HUES64 (cell line): ENCODE data around the gene FBXO46.

ENCODE experiments used
- H3K27ac ChIP-seq: 2 replicates; pipeline ENCODE4 v1.7.0; 2013; ENCODE audit warnings: low read depth, low read length, inconsistent platforms
- H3K27me3 ChIP-seq: 2 replicates; pipeline ENCODE4 v1.6.1; 2013; ENCODE audit warnings: mild to moderate bottlenecking, low read length; ENCODE audit not compliant: insufficient read depth
- H3K36me3 ChIP-seq: 2 replicates; pipeline ENCODE4 v1.6.1; 2013; ENCODE audit warnings: mild to moderate bottlenecking, low read length; ENCODE audit not compliant: insufficient read depth
- H3K4me1 ChIP-seq: 2 replicates; pipeline ENCODE4 v1.6.1; 2013; ENCODE audit warnings: mild to moderate bottlenecking, low read length, moderate library complexity; ENCODE audit not compliant: insufficient read depth
- H3K4me3 ChIP-seq: 2 replicates; pipeline ENCODE4 v1.5.1; 2013; ENCODE audit warnings: mild to moderate bottlenecking, low read length, moderate library complexity
- H3K9ac ChIP-seq: 2 replicates; pipeline ENCODE4 v1.6.1; 2013; ENCODE audit warnings: mild to moderate bottlenecking, low read depth, low read length
- H3K9me3 ChIP-seq: 2 replicates; pipeline ENCODE4 v1.6.1; 2013; ENCODE audit warnings: low read depth, low read length; ENCODE audit not compliant: insufficient read depth
- WGBS: fragments of 150-250, 120-280 bp; methylation state at CpG from one replicate; pipeline ENCODE4 v1.1.7; 2013; ENCODE audit warnings: missing lambda C conversion rate; 5-methylcytosine and 5-hydroxymethylcytosine counted together

The FBXO46 gene

DNA sequence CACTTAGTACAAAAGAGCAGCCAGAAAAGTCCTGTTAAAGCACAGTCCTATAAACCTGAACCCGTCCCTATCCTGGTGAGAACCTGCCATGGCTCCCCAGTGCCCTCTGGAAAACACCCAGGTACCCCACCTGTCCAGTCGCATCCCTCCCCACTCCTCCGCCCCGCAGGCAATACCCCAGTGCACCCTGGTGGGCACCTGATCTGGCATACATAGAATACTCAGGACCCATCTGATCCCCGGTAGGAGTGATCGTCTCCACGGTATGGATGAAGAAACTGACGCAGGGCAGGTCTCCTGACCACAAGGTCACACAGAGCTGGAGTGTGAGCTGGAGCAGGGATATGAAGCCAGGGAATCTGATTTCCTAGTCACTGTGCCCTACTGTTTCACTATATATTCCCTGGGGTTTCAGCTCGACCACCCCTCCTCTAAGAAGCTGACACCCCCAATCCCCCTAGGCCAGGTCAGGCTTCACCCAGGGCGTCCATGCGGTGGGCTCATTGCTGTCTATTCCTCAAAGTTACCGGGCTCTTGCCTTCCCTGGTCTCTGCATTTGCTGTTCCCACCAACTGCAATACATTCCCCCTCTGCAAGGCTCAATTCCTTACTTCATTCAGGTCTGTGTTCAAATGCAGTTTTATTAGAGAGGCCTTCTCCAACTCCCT, 12.6 kb downstream of the FBXO46 start:
- H3K9ac ChIP-seq: peak overlapping the region; percentile 79
- peak overlapping the region; percentile 96 for H3K27ac ChIP-seq
- peak overlapping the region; percentile 93 for H3K4me3 ChIP-seq
- H3K27me3 ChIP-seq: no peaks in the 10 kb centered on the region
- peaks cover 28% of the 10 kb centered on the region for H3K36me3 ChIP-seq
- no peaks in the 10 kb centered on the region for H3K9me3 ChIP-seq
- WGBS: 49% methylated on average over 12 of the region's 12 CpGs
- peaks cover 19% of the 10 kb centered on the region for H3K4me1 ChIP-seq

DNA sequence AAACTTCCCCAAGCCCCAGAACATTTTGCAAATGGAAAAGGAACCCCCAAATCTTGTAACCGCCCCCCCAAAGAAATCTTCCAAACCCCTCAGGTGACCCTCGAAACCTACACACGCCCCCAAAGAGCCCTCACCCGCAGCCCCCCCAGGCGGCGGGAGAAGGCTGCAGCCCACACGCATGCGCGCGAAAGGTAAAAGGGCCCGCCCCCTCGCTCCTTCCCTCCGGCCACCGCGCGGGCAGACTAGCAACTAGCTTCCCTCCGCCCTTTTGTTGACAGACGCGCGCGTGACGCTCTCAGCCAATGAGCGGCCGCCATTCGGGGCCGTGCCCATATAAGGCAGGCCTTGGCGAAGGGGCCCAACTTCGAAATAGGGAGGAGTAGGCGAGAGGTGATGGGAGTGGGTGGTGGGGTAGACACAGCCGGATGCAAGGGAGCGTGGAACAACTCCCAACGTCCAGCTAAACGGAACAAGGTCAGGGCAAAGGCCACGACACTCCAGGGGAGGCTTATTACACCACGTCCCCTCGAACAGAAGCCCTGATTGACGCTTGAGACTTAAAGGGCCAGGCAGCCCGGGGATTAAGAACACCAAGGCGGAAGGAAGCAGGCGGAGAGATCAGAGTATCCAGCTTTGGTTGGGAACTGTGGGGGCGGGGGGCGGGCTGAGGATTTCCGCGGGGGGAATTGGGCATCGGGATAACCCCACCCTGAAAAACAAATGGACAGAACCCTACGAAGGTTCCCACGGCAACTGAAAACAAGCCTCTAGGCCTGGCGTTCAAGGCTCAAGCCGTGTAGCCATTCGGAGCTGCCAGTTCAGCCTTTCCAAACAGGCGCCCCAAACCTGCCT, 13.3 kb downstream of the FBXO46 start:
- Histone ChIP-seq H3K4me1 (peaks cover 19% of the 10 kb centered on the region), H3K9ac (peak overlapping the region; percentile 99), H3K27me3 (no peaks in the 10 kb centered on the region), H3K4me3 (peak overlapping the region; percentile 93), H3K9me3 (no peaks in the 10 kb centered on the region), H3K36me3 (peaks cover 29% of the 10 kb centered on the region), H3K27ac (peak overlapping the region; percentile 96)
- 1% methylated on average over 51 of the region's 51 CpGs for WGBS

DNA sequence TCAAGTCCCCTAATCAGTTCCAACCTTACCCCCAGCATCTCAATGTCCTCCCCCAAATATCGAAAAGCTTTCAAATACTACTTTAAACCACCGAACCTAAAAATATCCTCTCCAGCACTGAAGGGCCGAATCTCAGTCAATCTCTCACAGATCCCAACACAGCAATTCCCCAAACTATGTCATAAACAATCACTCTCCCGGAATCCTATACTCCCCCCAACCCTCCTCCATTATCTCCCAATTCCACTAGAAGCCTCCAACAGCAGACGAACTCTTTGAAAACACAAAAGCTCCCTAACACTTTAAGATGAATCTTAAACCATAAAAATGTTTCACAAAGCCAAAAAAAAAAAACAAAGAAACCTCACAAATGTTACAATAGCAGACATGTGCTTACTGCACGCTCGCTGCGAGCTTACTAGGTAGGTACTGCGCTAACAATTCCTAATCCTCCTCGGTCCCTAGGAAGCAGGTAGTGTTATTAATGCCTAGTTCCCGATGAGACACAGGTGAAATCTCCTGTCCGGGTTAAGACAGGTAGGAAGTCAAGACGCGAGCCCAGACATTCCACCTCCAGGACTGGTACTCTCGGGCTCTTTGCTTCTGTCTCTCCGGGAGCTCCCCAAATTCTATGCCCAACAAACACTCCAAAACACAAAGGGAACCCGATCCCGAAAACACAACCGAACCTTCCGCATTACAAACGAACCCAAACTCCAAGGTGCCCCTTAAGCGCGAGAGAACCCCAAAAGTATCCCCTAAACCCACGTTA, 14.2 kb downstream of the FBXO46 start:
- 5% methylated on average over 24 of the region's 24 CpGs for WGBS
- peak overlapping the region; percentile 93 for H3K4me3 ChIP-seq
- peak overlapping the region; percentile 84 for H3K27ac ChIP-seq
- no peaks in the 10 kb centered on the region for H3K27me3 ChIP-seq
- no peaks in the 10 kb centered on the region for H3K9me3 ChIP-seq
- H3K36me3 ChIP-seq: peaks cover 32% of the 10 kb centered on the region
- peak overlapping the region; percentile 99 for H3K9ac ChIP-seq
- peaks cover 19% of the 10 kb centered on the region for H3K4me1 ChIP-seq

DNA sequence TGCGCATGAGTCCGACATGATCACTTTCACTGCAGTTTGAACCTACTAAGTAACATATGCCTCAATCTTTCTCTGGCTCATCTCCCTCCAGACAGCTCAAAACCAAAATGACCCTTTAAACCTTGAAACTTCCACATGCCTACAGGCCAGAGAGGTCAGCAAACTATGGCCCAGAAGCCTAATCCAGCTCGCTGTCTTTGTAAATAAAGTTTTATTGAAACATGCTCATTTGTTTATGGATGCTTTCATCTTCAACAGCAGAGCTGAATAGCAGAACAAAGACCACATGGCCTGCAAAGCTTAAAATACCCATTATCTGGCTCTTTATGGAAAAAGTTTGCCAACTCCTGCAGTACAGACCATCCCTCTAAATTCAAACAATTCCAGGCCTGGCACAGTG, 15.6 kb downstream of the FBXO46 start:
- Histone ChIP-seq H3K4me1 (peaks cover 19% of the 10 kb centered on the region), H3K27me3 (no peaks in the 10 kb centered on the region), H3K36me3 (peaks cover 30% of the 10 kb centered on the region), H3K27ac (no peak overlapping the region), H3K9ac (peak overlapping the region; percentile 45; the same call in 1 of the 2 replicates), H3K9me3 (no peaks in the 10 kb centered on the region), H3K4me3 (no peak overlapping the region)
- WGBS: 94% methylated on average over 3 of the region's 3 CpGs

DNA sequence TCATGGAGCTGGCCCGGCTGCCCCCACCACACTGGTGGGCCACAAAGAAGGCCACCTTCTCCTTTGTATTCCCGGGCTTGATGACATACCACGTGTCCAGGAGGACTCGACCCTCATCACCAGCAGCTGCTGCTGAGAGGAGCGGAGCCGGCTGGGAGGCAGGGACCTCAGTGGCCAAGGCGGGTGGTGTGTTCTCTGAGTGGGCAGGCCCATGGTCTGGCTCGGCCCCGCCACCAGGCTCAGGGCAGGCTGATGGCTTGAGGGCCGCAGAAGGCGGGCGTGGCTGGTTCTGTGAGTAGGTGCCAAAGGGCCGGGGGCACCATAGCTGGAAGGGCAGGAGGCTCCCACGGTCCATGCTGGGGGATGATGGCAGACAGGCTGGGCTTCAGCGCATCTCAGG, 17.6 kb downstream of the FBXO46 start:
- no peak overlapping the region for H3K9ac ChIP-seq
- H3K27ac ChIP-seq: no peak overlapping the region
- no peaks in the 10 kb centered on the region for H3K9me3 ChIP-seq
- H3K36me3 ChIP-seq: peaks cover 22% of the 10 kb centered on the region
- no peaks in the 10 kb centered on the region for H3K27me3 ChIP-seq
- no peak overlapping the region for H3K4me3 ChIP-seq
- 96% methylated on average over 15 of the region's 15 CpGs for WGBS
- peaks cover 14% of the 10 kb centered on the region for H3K4me1 ChIP-seq

DNA sequence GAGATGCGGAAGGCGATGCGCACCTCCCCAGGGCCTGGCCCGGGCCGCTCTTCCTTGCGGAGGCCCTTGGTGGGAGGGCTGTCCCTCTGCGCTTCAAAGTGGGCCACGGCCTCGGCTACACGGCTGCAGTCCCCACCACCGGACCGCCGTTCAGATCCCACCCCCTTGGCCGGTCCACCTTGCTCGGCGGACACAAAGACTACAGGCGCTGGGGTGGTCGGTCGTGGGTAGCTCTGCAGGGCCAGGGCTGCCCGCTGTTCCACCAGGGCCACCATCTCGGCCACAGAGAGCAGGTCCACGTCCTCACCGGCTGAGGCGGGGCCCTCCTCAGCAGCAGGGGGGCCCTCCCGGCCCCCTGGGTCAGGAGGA, 18.0 kb downstream of the FBXO46 start:
- H3K27me3 ChIP-seq: no peaks in the 10 kb centered on the region
- H3K9me3 ChIP-seq: no peaks in the 10 kb centered on the region
- peaks cover 10% of the 10 kb centered on the region; the same call in 1 of the 2 replicates for H3K4me1 ChIP-seq
- WGBS: 96% methylated on average over 25 of the region's 25 CpGs
- H3K4me3 ChIP-seq: no peak overlapping the region
- no peak overlapping the region for H3K9ac ChIP-seq
- peaks cover 22% of the 10 kb centered on the region for H3K36me3 ChIP-seq
- H3K27ac ChIP-seq: no peak overlapping the region

DNA sequence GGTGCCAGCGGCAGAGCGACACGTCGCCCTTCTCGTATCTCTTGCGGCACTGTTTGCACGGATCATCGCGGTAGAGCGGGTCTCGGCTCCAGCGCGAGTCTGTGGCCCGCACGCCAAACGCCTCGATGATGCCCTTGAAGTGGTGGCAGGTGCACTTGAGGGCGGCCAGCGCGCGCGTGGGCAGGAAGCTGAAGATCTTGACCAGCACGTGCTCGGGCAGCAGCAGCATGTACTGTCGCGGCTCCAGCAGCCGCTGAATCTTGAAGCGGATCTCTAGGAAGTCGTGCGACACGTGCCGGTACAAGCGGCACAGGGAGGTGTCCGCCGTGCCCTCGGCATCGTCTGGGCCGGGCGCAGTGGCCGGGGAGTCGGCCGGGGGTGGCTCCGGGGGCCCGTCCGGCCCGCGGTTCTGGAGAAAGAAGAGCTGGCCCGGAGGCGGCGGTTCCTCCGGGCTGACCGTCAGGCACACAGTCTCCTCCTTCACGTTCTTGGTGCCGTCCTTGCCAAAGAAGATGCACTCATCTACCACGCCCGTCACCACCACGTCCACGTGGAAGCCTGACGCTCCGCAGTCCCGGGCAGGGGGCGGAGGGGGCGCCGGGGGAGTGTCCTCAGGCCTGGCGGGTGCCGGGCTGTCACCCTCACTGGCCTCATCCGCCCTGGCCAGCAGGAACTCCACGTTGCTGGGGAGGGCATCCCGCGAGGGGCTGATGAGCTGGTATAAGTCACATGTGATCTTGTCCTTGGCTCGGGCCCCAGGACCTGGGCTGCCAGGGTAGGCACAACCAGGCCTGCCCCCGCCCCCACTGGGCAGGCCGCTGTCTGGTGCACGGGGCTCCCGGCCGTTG, 18.6 kb downstream of the FBXO46 start:
- Histone ChIP-seq H3K4me3 (no peak overlapping the region), H3K27ac (no peak overlapping the region), H3K27me3 (no peaks in the 10 kb centered on the region), H3K9ac (no peak overlapping the region), H3K9me3 (no peaks in the 10 kb centered on the region), H3K36me3 (peaks cover 22% of the 10 kb centered on the region), H3K4me1 (peaks cover 10% of the 10 kb centered on the region; the same call in 1 of the 2 replicates)
- 95% methylated on average over 76 of the region's 76 CpGs for WGBS

DNA sequence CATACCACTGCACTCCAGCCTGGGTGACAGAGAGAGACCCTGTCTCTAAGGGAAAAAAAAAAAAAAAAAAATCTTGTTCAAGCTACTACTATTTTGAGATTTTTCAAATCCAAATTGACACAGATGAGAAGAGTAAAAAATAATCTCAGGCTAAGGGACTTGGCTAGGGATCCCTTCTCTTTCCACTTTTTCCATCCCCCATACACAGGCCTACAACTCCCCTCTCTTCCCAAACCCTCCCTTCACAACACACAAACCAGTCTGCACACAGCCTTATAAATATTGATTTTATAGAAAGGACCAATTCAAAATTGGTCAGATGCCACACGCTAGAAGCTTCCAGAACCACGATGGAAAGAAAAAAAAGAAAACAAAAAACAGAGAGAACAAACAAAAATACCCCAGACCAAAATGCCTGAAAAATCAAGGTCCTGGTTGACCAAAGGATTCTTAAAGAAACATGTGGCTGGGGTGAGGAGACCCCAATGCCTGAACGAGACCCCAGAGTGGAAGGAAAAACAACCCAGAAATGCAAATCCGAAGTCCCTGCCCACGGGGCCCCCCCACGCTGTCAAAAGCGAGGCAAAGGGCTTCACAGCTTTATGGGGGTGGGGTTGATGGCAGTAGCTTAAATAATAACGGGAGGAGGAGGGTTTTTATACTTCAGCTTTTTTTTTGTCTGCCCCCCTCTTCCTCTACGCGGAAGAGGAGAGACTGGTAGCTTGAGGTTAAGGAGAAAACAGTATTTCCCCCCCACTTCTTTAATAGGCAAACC, 20.2 kb downstream of the FBXO46 start:
- Histone ChIP-seq H3K4me3 (no peak overlapping the region), H3K27ac (no peak overlapping the region), H3K4me1 (peaks cover 4% of the 10 kb centered on the region; the same call in 1 of the 2 replicates), H3K36me3 (peaks cover 22% of the 10 kb centered on the region), H3K27me3 (no peaks in the 10 kb centered on the region), H3K9ac (no peak overlapping the region), H3K9me3 (no peaks in the 10 kb centered on the region)
- WGBS: 93% methylated on average over 5 of the region's 10 CpGs

DNA sequence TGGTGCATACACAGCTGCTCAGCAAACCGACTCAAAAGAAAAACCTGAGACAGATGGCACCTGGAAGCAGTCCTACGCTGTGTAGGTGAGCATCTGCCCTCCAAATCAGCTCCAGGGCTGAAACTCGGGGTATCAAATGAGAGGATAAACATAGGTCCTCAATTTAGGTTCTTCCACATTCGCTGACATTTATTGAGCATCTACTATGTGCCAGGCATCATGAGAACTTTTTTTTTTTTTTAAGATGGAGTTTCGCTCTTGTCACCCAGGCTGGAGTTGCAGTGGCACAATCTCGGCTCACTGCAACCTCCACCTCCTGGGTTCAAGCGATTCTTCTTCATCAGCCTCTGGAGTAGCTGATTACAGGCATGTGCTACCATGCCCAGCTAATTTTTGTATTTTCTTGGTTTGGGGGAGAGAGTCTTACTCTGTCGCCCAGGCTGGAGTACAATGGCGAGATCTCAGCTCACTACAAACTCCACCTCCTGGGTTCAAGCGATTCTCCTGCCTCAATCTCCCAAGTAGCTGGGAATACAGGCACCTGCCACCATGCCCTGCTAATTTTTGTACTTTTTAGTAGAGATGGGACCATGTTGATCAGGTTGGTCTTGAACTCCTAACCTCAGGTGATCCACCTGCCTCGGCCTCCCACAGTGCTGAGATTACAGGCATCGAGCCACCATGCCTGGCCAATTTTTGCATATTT, 24.8 kb downstream of the FBXO46 start:
- Histone ChIP-seq H3K9me3 (no peaks in the 10 kb centered on the region), H3K27me3 (no peaks in the 10 kb centered on the region), H3K36me3 (peaks cover 31% of the 10 kb centered on the region), H3K9ac (no peak overlapping the region), H3K27ac (no peak overlapping the region), H3K4me1 (no peaks in the 10 kb centered on the region), H3K4me3 (no peak overlapping the region)
- 86% methylated on average over 12 of the region's 12 CpGs for WGBS
